Effector CD4-positive, alpha-beta T cell (primary cell): ENCODE data around the gene RICTOR.
A peak's percentile ranks its signal among the peaks of the same experiment; 100 is the strongest.

ENCODE experiments used
- DNase-seq: peaks from one replicate; pipeline ENCODE4 v3.0.0-alpha.2; 2020

Gene RICTOR

GRCh38 chr5:39092581-39093351 lies 18.6 kb upstream of the RICTOR start:
- DNase-seq: no peak

- no peak for DNase-seq
Observed at GRCh38 chr5:39091940-39092580, 17.9 kb upstream of the RICTOR start.

GRCh38 chr5:39083968-39084367 lies 9.8 kb upstream of the RICTOR start:
- DNase-seq: no peak

- no peak for DNase-seq
Observed at GRCh38 chr5:39082995-39083394, 8.8 kb upstream of the RICTOR start.

GRCh38 chr5:39080597-39081204 lies 6.5 kb upstream of the RICTOR start:
- DNase-seq: no peak

GRCh38 chr5:39080168-39080567 lies 6.0 kb upstream of the RICTOR start:
- DNase-seq: no peak

DNA sequence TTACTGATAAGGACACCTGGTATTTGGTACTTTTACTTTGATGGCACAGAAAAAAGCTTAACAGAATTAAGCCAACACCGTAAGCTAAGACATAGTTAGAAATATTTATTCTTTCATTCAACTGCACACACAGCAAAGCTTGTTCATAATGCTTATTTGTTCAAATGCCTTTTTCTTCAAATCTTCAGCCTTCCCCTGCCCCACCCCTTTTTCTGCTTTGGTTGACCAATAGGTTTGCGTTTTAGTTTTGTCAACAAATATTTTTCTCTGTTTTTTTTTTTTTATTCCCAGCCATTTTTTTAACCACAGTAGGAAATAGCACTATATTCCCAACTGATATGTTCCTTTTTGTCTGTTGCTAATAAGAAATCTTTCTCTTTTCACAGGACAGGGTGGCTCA lies 4.9 kb upstream of the RICTOR start:
- no peak for DNase-seq

DNA sequence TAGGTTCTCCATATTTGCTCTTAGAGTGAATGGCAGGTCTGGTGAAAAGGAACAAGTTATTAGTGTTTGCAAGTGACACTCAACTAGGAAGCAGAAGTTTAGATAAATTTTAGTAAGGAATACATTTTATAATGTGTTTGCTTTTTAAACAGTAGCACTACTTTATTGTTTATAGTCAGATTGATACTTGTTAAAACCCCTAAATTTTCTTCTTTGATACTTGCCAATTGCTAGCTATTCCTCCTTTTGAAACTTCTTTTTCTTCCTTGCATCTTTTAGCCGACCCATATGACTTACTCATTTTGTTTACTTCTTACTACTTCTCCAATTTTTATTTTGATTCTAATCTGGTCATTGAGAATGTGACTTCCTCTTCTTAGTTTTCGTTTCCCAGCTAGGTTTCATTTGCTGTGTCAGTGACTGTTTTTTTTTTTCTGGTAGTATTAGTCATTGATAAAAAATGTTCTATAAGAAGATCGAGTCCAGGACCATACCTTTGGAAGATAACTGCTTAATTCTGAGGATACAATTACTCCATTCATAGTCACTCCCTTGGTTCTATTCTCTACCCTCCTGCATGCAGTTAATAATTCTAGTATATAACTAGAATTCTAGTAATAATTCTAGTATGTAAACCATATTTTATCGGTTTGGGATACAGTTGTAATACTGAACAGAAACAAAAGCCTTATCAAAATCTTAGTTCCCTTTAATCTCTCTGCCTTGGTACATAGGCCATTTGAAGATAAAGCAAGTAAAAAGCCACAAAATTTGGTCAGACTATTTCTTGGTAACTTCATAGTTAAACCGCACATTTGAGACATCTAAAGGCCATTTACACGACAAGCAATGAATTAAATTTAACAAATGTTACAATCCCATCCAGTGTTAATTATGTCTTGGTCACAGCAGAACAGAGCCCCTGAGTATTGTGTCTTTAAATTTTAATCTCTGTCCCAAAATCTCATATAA lies 2.8 kb upstream of the RICTOR start:
- DNase-seq: no peak

DNA sequence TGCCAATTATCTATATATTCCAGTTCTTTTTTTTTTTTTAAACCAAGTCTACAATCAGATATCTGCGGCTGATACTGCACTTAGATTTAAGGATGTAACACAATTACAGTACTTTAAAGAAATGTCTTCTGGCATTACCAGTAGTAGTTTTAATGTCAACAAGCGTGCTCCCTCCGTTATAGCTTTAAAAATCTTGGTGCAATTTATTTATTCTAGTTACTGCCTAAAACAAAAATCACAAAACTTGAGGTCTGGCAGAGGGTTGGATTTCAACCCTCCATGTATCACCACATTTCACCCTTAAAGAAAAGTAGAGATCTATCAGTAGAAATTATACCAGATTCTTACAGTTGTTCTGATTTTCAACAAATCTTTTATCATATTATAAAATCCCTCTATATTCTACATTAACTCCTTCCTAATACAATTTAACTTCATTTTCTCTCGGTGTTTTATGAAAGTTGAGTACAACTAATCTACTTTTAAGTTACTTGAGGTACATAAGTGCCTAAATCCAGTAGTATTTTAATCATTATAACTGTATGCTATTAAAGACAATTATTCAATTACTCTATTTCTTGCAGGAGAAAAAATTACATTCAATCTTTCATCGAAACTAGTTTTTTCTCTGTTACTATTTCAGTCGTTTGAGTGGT lies 2.0 kb upstream of the RICTOR start:
- DNase-seq: no peak

DNA sequence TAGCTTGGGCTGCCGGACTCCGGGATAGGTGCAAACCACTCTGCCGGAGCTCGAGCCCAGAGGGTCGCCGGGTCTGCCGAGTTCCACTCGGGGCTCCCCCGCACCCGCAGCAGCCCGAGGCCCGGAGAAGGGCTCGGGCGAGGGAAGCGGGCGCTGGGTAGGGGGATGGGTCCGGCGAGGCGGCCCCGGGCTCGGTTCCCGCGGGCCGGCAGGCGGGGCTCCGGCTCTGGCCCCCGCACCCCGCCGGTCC lies 507 bp downstream of the RICTOR start:
- DNase-seq: no peak

GRCh38 chr5:39072925-39073766 lies 1.1 kb downstream of the RICTOR start:
- peak; percentile 40 for DNase-seq

GRCh38 chr5:39068099-39068498 lies 6.1 kb downstream of the RICTOR start:
- DNase-seq: no peak

- no peak for DNase-seq
Observed at GRCh38 chr5:39064450-39064849, 9.7 kb downstream of the RICTOR start.

GRCh38 chr5:39063037-39063436 lies 11.2 kb downstream of the RICTOR start:
- DNase-seq: no peak

DNA sequence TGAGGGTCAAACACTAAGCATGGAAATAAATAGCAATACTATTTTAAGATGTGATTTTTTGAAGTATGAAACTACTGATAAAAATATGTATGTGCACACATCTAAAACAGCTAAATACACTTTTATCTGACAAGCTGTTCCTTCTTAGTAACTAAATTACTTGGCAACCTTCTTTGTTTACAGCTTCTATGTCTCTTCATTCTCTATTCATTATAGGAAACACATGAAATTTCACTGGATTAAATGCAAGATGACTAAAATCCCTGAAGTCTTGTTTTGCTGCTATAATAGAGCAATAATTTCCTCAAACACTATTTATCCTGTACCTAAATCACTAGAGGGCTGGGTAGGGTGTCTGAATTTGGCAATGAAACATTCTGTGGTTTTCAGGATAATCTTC lies 11.7 kb downstream of the RICTOR start:
- no peak for DNase-seq

GRCh38 chr5:39062104-39062503 lies 12.1 kb downstream of the RICTOR start:
- no peak for DNase-seq

GRCh38 chr5:39059064-39059463 lies 15.1 kb downstream of the RICTOR start:
- no peak for DNase-seq

- DNase-seq: no peak
Observed at GRCh38 chr5:39058178-39058921, 15.8 kb downstream of the RICTOR start.

DNA sequence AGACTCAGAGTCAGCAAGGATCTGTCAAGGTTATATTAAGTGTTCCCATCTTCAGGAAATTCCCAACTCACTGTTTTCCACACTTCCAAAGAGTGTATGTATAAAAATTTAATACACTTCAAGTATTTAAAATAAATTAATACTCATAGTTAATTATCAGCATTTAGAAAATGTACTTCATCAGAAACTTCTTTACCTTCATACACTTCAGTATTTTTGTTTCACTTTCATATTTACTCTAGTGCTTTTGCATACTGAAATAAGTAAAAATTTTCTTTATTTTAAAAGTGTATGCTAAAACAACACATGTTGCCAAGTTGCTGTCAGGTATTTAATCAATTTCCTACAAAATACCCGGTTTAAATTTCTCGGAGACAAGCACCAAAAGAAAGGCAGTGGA lies 16.5 kb downstream of the RICTOR start:
- DNase-seq: no peak

- DNase-seq: no peak
Observed at GRCh38 chr5:39055768-39056398, 18.3 kb downstream of the RICTOR start.
